Lower lobe of right lung (tissue), 2 donors: ENCODE measurements around the gene TUBB2B. TPM values are rescaled to one million over a fixed set of nuclear protein-coding genes. Genes with fewer than 3 reads are reported as not detected.
"Not testable (repeated sequence)": the region's sequence is repeated elsewhere in the genome, so short reads cannot be mapped to it uniquely, and the experiment has no call there.

ENCODE experiments used
- ATAC-seq, 2 donors: fragments of 200-7000 bp; cut with Tn5 transposase; one replicate each; pipeline ENCODE4 v1.9.1; 2020 to 2022; ENCODE audit warnings: mild to moderate bottlenecking in 2 of 2, moderate library complexity in 2 of 2
- DNase-seq: peaks from one replicate; pipeline ENCODE4 v3.0.0-alpha.2; 2020
- H3K27ac ChIP-seq: fragments of 200-600 bp; one replicate; pipeline ENCODE4 v1.8.0; 2022
- H3K27me3 ChIP-seq: fragments of 200-600 bp; one replicate; pipeline ENCODE4 v1.8.0; 2022; ENCODE audit warnings: low read depth
- H3K36me3 ChIP-seq: fragments of 200-600 bp; one replicate; pipeline ENCODE4 v1.8.0; 2022; ENCODE audit warnings: mild to moderate bottlenecking
- H3K4me1 ChIP-seq: fragments of 200-600 bp; one replicate; pipeline ENCODE4 v1.8.0; 2022
- H3K4me3 ChIP-seq: fragments of 200-600 bp; one replicate; pipeline ENCODE4 v1.8.0; 2022; ENCODE audit warnings: mild to moderate bottlenecking
- H3K9me3 ChIP-seq: fragments of 200-600 bp; one replicate; pipeline ENCODE4 v1.8.0; 2022
- intact Hi-C: fragments of 100-400 bp; cut with DNase I; formaldehyde crosslinking; loops from one replicate; pipeline ENCODE4 v1.11.0; 2022
- total RNA-seq: library from RNA; stranded (reverse); fragmentation: NEBNext Ultra II Directional; extraction: Animal tissue kit (Norgen Biotek cat#: 25700); gene quantifications from one replicate; pipeline ENCODE4 v1.2.1, GENCODE V29; 2021
- TF ChIP-seq, protein P1 (sequence below): fragments of 200-600 bp; IDR thresholded peaks from one replicate; pipeline ENCODE4 v1.8.0; 2022; ENCODE audit warnings: antibody characterized with exemption, mild to moderate bottlenecking
- donor health status: DM: no; HTN: yes; CAD: no; lungs with severe emphysema.

TUBB2B gene
- total RNA-seq, 1 donor from 2014 or later: 0.59 TPM

- TF ChIP-seq, protein P1, sequence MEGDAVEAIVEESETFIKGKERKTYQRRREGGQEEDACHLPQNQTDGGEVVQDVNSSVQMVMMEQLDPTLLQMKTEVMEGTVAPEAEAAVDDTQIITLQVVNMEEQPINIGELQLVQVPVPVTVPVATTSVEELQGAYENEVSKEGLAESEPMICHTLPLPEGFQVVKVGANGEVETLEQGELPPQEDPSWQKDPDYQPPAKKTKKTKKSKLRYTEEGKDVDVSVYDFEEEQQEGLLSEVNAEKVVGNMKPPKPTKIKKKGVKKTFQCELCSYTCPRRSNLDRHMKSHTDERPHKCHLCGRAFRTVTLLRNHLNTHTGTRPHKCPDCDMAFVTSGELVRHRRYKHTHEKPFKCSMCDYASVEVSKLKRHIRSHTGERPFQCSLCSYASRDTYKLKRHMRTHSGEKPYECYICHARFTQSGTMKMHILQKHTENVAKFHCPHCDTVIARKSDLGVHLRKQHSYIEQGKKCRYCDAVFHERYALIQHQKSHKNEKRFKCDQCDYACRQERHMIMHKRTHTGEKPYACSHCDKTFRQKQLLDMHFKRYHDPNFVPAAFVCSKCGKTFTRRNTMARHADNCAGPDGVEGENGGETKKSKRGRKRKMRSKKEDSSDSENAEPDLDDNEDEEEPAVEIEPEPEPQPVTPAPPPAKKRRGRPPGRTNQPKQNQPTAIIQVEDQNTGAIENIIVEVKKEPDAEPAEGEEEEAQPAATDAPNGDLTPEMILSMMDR: no peak
- intact Hi-C loops: no loop called here
- Histone ChIP-seq H3K36me3 (no peaks in the 10 kb centered on the region), H3K27me3 (no peaks in the 10 kb centered on the region), H3K4me3 (no peak overlapping the region), H3K27ac (no peak overlapping the region), H3K4me1 (no peaks in the 10 kb centered on the region), H3K9me3 (no peaks in the 10 kb centered on the region)
- DNase-seq: no peak
- no peak for ATAC-seq
Observed at GRCh38 chr6:3201388-3201787, 26.1 kb downstream of the TUBB2B start.

DNA sequence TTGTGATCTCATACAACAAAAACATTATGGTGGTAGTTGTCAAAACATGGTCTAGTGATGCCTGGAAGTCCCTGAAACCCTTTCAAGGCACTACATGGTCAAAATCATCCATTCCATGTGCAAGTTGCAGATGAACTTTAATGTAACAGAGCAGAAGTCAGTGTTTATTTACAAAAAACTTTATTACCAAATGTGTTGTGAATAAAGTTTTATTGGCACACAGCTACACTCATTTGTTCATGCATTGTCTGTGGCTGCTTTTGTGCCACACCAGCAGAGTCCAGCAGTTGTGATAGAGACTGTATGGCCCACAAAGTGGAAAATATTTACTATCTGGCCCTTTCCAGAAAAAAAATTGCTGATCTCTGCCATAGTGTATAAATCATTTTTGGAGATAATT is 26.8 kb downstream of the TUBB2B start:
- Histone ChIP-seq H3K9me3 (no peaks in the 10 kb centered on the region), H3K27ac (no peak overlapping the region), H3K4me1 (no peaks in the 10 kb centered on the region), H3K36me3 (no peaks in the 10 kb centered on the region), H3K4me3 (no peak overlapping the region), H3K27me3 (no peaks in the 10 kb centered on the region)
- ATAC-seq: no peak
- TF ChIP-seq, protein P1: no peak
- intact Hi-C loops: no loop called here
- DNase-seq: no peak

- H3K36me3 ChIP-seq: no peaks in the 10 kb centered on the region
- TF ChIP-seq, protein P1: no peak
- H3K27me3 ChIP-seq: no peaks in the 10 kb centered on the region
- H3K27ac ChIP-seq: no peak overlapping the region
- no peaks in the 10 kb centered on the region for H3K9me3 ChIP-seq
- intact Hi-C loops: no loop called here
- H3K4me3 ChIP-seq: no peak overlapping the region
- no peak for DNase-seq
- H3K4me1 ChIP-seq: no peaks in the 10 kb centered on the region
- ATAC-seq: no peak
Observed at GRCh38 chr6:3199382-3199781, 28.1 kb downstream of the TUBB2B start.

DNA sequence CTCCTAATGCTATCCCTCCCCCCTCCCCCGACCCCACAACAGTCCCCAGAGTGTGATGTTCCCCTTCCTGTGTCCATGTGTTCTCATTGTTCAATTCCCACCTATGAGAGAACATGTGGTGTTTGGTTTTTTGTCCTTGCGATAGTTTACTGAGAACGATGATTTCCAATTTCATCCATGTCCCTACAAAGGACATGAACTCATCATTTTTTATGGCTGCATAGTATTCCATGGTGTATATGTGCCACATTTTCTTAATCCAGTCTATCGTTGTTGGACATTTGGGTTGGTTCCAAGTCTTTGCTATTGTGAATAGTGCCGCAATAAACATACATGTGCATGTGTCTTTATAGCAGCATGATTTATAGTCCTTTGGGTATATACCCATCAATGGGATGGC is 29.7 kb downstream of the TUBB2B start:
- H3K27ac ChIP-seq, DNase-seq, H3K27me3 ChIP-seq, H3K9me3 ChIP-seq, H3K4me3 ChIP-seq, intact Hi-C loops, H3K4me1 ChIP-seq, H3K36me3 ChIP-seq, ATAC-seq: not testable (repeated sequence)

DNA sequence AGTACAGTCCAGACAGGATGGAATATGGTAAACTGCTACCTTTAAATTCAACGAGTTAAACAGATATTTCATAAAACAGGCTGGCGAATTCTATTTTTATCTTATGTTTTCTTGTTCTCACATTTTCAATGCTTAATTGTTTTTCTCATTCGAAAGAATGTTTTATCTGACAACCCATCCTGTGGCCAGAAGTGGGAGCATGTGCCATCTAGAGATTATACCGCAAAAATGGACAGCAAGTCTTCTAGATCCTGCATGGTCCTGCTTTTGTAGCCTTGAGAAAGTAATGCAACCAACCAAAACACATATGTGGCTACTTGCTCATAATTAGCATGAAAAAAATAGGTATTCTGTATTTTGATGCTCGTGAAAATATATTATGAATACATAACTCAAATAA is 30.7 kb downstream of the TUBB2B start:
- ATAC-seq (no peak), DNase-seq (no peak)
- no peaks in the 10 kb centered on the region for H3K4me1 ChIP-seq
- TF ChIP-seq, protein P1: no peak
- intact Hi-C loops: no loop called here
- H3K27ac ChIP-seq: no peak overlapping the region
- H3K9me3 ChIP-seq: no peaks in the 10 kb centered on the region
- no peaks in the 10 kb centered on the region for H3K36me3 ChIP-seq
- H3K27me3 ChIP-seq: no peaks in the 10 kb centered on the region
- no peak overlapping the region for H3K4me3 ChIP-seq

- DNase-seq (no peak), ATAC-seq (no peak)
- intact Hi-C loops: no loop called here
- no peaks in the 10 kb centered on the region for H3K9me3 ChIP-seq
- H3K4me1 ChIP-seq: no peaks in the 10 kb centered on the region
- H3K36me3 ChIP-seq: no peaks in the 10 kb centered on the region
- H3K27ac ChIP-seq: no peak overlapping the region
- no peaks in the 10 kb centered on the region for H3K27me3 ChIP-seq
- H3K4me3 ChIP-seq: no peak overlapping the region
- TF ChIP-seq, protein P1: no peak
Observed at GRCh38 chr6:3195695-3196497, 31.6 kb downstream of the TUBB2B start.
